NCI-H1694 (cell line): ENCODE results near the gene SLC7A8.
"Not testable (repeated sequence)": the region's sequence is repeated elsewhere in the genome, so short reads cannot be mapped to it uniquely, and the experiment has no call there.

Experiments used
- DNase-seq: peaks from one replicate; lab custom pipeline; 2025; lab: John Stamatoyannopoulos, UW

The SLC7A8 gene

GRCh38 chr14:23183479-23183878 is at the start of gene SLC7A8:
Gene SLC7A8, minus strand, starts transcription at chr14:23183660. Its CDS starts 746 bp downstream, at chr14:23182914.
- DNase-seq = peak; percentile 60

DNA sequence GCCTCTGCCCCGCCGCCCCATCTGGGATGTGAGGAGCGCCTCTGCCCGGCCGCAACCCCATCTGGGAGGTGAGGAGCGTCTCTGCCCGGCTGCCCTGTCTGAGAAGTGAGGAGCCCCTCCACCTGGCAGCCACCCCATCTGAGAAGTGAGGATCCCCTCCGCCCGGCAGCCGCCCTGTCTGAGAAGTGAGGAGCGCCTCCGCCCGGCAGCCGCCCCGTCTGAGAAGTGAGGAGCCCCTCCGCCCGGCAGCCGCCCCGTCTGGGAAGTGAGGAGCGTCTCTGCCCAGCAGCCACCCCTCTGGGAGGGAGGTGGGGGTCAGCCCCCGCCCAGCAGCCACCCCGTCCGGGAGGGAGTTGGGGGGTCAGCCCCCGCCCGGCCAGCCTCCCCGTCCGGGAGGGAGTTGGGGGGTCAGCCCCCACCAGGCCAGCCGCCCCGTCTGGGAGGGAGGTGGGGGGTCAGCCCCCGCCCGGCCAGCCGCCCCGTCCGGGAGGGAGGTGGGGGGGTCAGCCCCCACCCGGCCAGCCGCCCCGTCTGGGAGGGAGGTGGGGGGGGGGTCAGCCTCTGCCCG is 48.9 kb upstream of the SLC7A8 start:
- not testable (repeated sequence) for DNase-seq

DNA sequence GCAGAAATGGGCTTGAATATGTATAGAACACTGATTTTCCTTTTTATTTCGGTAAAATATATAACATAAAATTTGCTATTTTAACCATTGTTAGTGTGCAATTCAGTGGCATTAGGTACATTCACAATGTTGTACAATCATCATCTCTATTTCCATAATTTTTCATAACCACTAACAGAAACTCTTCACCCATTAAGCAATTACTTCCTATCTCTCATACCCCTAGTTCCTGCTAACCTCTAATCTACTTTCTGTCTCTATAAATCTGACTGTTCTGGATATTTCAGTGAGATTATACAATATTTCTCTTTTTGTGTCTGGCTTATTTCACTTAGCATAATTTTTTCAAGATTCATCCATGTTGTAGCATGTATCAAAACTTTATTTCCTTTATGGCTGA is 45.4 kb upstream of the SLC7A8 start:
- DNase-seq = no peak

- no peak for DNase-seq
Measured at GRCh38 chr14:23227566-23227965, 44.1 kb upstream of the SLC7A8 start.

GRCh38 chr14:23224958-23225357 is 41.5 kb upstream of the SLC7A8 start:
- not testable (repeated sequence) for DNase-seq

DNA sequence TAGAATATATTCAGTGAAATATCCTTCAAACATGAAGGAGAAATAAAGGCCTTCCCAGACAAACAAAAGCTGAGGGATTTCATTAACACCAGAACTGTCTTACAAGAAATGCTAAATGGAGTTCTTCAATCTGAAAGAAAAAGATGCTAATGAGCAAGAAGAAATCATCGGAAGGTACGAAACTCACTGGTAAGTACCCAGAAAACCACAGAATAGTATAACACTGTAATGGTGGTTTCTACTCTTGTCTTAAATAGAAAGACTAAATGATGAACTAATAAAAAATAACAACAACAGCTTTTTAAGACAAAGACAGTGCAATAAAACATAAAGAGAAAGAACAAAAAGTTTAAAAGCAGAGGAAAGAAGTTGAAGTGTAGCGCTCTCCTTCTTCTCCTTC is 35.6 kb upstream of the SLC7A8 start:
- DNase-seq = no peak

- no peak for DNase-seq
Measured at GRCh38 chr14:23217032-23218020, 33.9 kb upstream of the SLC7A8 start.

GRCh38 chr14:23215421-23215820 is 32.0 kb upstream of the SLC7A8 start:
- no peak for DNase-seq

GRCh38 chr14:23209651-23210423 is 26.4 kb upstream of the SLC7A8 start:
- DNase-seq = no peak

GRCh38 chr14:23208324-23208723 is 24.9 kb upstream of the SLC7A8 start:
- DNase-seq = no peak

DNA sequence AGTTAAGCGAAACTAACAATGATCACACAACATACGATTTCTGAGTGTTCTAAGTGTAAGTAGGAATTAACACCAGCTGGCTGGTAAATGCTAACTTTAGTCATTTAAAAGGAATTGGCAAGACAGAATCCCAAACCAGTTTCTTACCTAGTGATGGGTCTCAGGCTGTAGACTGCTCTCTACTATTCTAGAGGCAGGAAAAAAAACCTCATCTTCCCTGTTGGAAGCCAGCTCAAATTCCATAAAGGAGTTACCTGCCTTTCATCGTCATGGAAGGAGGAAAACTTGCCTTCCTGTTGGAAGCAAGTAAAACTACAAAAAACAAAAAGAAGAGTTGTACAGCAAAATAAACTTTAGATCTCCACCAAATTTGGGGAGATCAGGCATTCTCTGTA is 23.7 kb upstream of the SLC7A8 start:
- no peak for DNase-seq

DNA sequence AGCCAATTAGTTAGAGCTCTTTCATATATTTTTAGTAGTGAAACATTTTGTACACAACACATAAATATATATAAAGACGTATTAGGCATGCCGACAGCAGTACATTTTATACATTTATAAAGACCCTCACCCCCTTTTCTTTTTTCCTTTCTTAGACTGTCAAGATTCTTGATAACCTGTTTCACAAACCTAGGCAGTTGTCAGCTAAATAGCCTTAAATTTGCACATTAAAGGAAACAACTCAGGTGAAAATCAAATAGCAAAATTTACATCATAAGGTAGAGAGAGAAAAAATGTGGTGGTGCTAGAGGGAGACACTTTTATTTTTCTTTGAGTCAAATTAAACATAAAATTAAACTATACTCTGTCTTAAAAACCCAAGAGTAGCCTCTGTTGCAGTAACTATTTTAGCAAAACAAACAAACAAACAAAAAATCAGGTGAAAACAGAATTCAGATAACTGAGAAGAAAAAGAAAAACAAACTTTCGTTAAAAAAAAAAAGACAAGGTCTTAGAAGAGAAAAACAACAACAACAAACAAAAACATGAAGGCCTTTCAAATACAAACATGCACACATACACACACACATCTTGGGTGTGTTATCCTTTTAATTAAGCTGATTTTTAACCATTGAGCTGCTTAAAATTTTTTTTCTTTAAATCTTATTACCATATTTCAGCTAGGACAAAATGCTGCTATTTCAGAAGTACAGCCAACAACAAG is 23.1 kb upstream of the SLC7A8 start:
- DNase-seq = no peak

DNA sequence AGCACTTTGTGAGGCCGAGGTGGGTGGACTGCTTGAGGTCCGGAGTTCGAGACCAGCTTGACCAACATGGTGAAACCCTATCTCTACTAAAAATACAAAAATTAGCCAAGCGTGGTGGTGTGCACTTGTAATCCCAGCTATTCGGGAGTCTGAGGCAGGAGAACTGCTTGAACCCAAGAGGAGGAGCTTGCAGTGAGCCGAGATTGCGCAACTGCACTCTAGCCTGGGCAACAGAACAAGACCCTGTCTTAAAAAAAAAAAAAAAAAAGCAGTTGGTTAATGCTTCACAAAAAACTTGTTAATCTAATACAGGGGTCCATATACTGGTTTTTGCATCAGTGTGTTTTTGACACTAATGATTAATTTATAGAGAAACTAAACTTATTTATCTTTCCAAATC is 18.5 kb upstream of the SLC7A8 start:
- no peak for DNase-seq

DNA sequence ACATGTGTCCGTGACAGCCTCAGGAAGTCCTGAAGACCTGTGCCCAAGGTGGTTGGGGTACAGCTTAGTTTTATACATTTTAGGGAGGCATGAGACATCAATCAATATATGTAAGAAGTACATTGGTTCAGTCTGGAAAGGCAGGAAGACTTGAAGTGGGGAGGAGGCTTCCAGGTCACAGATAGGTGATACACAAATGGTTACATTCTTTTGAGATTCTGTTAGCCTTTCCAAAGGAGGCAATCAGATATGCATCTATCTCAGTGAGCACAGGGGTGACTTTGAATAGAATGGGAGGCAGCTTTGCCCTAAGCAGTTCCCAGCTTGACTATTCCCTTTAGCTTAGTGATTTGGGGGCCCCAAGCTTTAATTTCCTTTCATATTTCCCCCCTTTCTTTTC is 15.7 kb upstream of the SLC7A8 start:
- DNase-seq = not testable (repeated sequence)

- not testable (repeated sequence) for DNase-seq
Measured at GRCh38 chr14:23196487-23196886, 13.0 kb upstream of the SLC7A8 start.

DNA sequence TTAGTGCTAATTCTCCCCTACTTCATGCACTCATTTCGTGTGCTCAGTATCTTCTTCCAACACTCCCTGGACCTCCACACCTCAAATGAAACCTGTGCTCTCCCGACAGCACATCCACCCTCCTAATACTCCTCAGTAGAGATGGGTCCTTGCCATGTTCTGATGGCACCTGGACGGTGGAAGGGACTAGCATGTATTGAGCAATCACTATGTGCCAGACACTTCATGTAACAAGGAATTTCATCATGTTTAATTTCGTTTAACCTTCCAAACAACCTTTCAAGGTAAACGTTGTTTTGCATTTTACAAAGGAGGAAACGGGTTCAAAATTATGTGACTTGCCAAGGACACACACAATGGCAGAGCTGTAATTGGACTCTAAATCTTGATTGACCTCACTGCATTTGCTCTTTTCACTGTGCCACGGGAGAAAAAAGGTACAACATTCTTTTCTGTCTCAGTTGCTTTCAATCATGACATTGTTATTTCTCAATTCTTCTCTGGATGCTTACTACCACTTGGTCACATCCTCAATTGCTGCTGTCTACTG is 12.2 kb upstream of the SLC7A8 start:
- no peak for DNase-seq

DNA sequence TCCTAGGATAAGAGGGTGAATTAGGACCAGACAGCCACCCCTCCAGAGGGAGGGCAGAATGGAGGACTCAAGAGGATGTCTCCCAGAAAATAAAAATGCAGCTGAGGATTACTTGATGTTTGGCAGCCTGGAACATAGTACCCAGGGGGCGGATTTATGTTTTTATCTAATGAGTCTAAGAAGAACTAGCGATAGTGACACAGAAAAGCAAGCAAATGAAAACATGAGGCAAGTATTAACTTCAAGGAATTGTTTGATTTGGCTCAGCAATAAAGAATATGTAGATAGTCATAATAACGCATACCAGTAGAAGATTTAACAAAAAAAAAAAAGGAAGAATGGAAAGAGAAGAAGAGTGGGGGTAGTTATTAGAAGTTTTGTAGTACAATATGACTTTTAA is 10.0 kb upstream of the SLC7A8 start:
- DNase-seq = no peak

DNA sequence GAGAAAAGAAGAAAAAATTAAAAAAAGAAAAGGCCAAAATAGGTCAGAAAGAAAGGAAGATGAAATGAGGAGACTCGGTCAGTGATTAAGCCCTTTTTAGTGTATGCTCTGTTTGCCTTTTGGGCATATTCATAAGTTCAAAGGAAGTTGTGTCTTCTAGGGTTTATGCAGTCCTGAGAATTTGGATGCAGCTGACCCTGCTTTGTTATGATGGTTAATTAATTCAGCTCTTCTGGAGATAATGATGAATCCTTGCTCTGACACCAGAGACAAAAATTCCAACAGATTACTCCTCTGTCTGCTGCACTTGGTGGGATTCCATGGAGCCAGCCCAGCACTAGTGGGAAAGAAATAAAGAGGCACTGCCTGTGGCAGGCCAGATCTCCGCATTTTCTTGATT is 4.5 kb upstream of the SLC7A8 start:
- no peak for DNase-seq

- peak; percentile 85 for DNase-seq
Measured at GRCh38 chr14:23186913-23187654, 3.6 kb upstream of the SLC7A8 start.

GRCh38 chr14:23185063-23185462 is 1.6 kb upstream of the SLC7A8 start:
- DNase-seq = no peak

- no peak for DNase-seq
Measured at GRCh38 chr14:23183158-23183470, 346 bp downstream of the SLC7A8 start.
